A673 (cell line): ENCODE measurements around the gene CEP164. TPM values are rescaled to one million over a fixed set of nuclear protein-coding genes. Genes with fewer than 3 reads are reported as not detected.

Source experiments
- BruUV-seq: library from RNA; stranded (reverse); fragments of 400-500 nt; replicated peaks from 2 replicates; lab custom pipeline; 2021; lab: Mats Ljungman, UMichigan
- CTCF ChIA-PET: fragments of 300-600 bp; sonication (Branson Sonifier 250); formaldehyde crosslinking; loops from one replicate; lab custom pipeline; 2022; ENCODE audit warnings: antibody characterized with exemption; lab: Charles Lee
- POLR2A ChIA-PET: fragments of 300-600 bp; sonication (Branson Sonifier 250); formaldehyde crosslinking; loops from one replicate; lab custom pipeline; 2022; ENCODE audit warnings: antibody characterized with exemption; ENCODE audit not compliant: low non-redundant PET; lab: Charles Lee
- DNase-seq: peaks from one replicate; pipeline ENCODE4 v3.0.0-alpha.2; 2015; ENCODE audit warnings: low spot score
- H3K27ac ChIP-seq: fragments of 200-600 bp; sonication (generic); 2 replicates; pipeline ENCODE4 v1.5.1; 2016; ENCODE audit warnings: mixed run types, low read depth, mild to moderate bottlenecking, mixed read lengths, antibody characterized with exemption, low read length; ENCODE audit not compliant: poor library complexity, severe bottlenecking
- H3K27me3 ChIP-seq: fragments of 200-600 bp; sonication (generic); replicated peaks from 2 replicates; pipeline ENCODE4 v1.6.1; 2017; ENCODE audit warnings: mixed run types, low read depth, mild to moderate bottlenecking, mixed read lengths, antibody characterized with exemption, low read length; ENCODE audit not compliant: insufficient read depth, poor library complexity
- H3K36me3 ChIP-seq: fragments of 200-600 bp; sonication (generic); 2 replicates; pipeline ENCODE4 v1.6.1; 2016; ENCODE audit warnings: mixed run types, mild to moderate bottlenecking, mixed read lengths, antibody characterized with exemption, low read length; ENCODE audit not compliant: insufficient read depth, poor library complexity, severe bottlenecking
- H3K4me1 ChIP-seq: fragments of 200-600 bp; sonication (generic); 2 replicates; pipeline ENCODE4 v1.6.1; 2017; ENCODE audit warnings: mixed run types, mild to moderate bottlenecking, mixed read lengths, antibody characterized with exemption, low read length; ENCODE audit not compliant: insufficient read depth, poor library complexity, severe bottlenecking
- H3K4me3 ChIP-seq: fragments of 200-600 bp; sonication (generic); 2 replicates; pipeline ENCODE4 v1.5.1; 2016; ENCODE audit warnings: low read depth, mixed run types, mild to moderate bottlenecking, mixed read lengths, low read length; ENCODE audit not compliant: poor library complexity, severe bottlenecking
- H3K9me3 ChIP-seq: fragments of 200-600 bp; sonication (generic); 2 replicates; pipeline ENCODE4 v1.6.1; 2016; ENCODE audit warnings: mixed run types, low read depth, mild to moderate bottlenecking, mixed read lengths, antibody characterized with exemption, low read length; ENCODE audit not compliant: poor library complexity, severe bottlenecking
- CTCF ChIP-seq: fragments of 300-800, 200-600 bp; sonication (generic); conservative IDR thresholded peaks from 2 replicates; pipeline ENCODE4 v1.5.1; 2017; ENCODE audit warnings: low read depth, mild to moderate bottlenecking, antibody characterized with exemption, low read length, moderate library complexity, mixed read lengths
- EZH2 ChIP-seq: fragments of 200-600 bp; sonication (generic); IDR thresholded peaks from 2 replicates; pipeline ENCODE4 v1.6.1; 2017; ENCODE audit warnings: borderline replicate concordance, low read depth, mild to moderate bottlenecking, mixed read lengths, antibody characterized with exemption, low read length; ENCODE audit not compliant: poor library complexity, severe bottlenecking
- intact Hi-C: fragments of 100-400 bp; cut with micrococcal nuclease; formaldehyde crosslinking; loops from one replicate; pipeline ENCODE4 v1.10.0; 2022; ENCODE audit not compliant: unreplicated experiment
- total RNA-seq: library from RNA; stranded (reverse); gene quantifications from 2 replicates; pipeline ENCODE4 v1.2.3, GENCODE V29; 2021

CEP164 gene
- total RNA-seq, 1 experiment from 2014 or later, result 39.4 TPM

DNA sequence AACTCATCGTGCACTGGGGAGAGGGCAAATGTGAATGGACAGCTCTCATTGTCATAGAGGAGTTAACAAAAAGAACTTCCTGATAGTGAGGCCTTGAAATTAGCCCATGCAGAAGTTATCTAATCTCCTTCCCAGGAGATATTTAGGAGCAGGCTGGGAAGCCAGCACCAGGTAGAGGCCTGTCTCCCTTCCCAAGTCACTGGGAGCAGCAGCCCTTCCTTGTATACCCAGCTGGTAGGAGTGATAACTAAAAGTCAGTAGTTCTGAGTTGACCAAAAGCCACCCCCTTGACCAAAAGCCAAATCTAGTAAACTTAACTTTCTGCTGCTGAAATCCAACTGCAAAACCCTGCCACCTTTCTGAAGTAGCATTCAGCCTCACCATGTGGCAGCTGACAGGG is 37.9 kb upstream of the CEP164 start:
- CTCF ChIA-PET, result no interaction called here

GRCh38 chr11:117290809-117291396 is 36.8 kb upstream of the CEP164 start, which contains the start of gene BACE1-AS:
TSS of gene BACE1-AS (plus strand) at chr11:117291346.
- Histone ChIP-seq H3K4me1 (no peaks in the 10 kb centered on the region), H3K36me3 (peaks cover 20% of the 10 kb centered on the region), H3K4me3 (no peak within 1 kb of the TSS), H3K27ac (no peak within 1 kb of the TSS), H3K9me3 (no peaks in the 10 kb centered on the region), H3K27me3 (no peaks in the 10 kb centered on the region)
- no TSS peak for BruUV-seq
- intact Hi-C loops, result no loop called here
- no peak for DNase-seq
- TF ChIP-seq EZH2, result no peak
- no peak for TF ChIP-seq CTCF
- ChIA-PET POLR2A (no interaction called here), CTCF (no interaction called here)

More for the DNA sequence above, 37.9 kb upstream of the CEP164 start:
- no peak for DNase-seq
- H3K9me3 ChIP-seq, result no peaks in the 10 kb centered on the region
- TF ChIP-seq CTCF (no peak), EZH2 (no peak)
- H3K27me3 ChIP-seq, result no peaks in the 10 kb centered on the region
- H3K27ac ChIP-seq, result no peak overlapping the region
- peaks cover 30% of the 10 kb centered on the region for H3K36me3 ChIP-seq
- no peak overlapping the region for H3K4me3 ChIP-seq
- no TSS peak for BruUV-seq
- intact Hi-C loops, result no loop called here
- no peaks in the 10 kb centered on the region for H3K4me1 ChIP-seq
- POLR2A ChIA-PET, result no interaction called here

- H3K4me1 ChIP-seq, result no peaks in the 10 kb centered on the region
- no peaks in the 10 kb centered on the region for H3K9me3 ChIP-seq
- no peak overlapping the region for H3K27ac ChIP-seq
- BruUV-seq, result no TSS peak
- no peaks in the 10 kb centered on the region for H3K27me3 ChIP-seq
- peaks cover 20% of the 10 kb centered on the region for H3K36me3 ChIP-seq
- no peak overlapping the region for H3K4me3 ChIP-seq
- ChIA-PET POLR2A (no interaction called here), CTCF (interaction anchor here (0.7 kb wide), 1 partner anchor 662 kb away, joined by 4 read pairs; no protein-coding TSS in a partner anchor)
- intact Hi-C loops, result no loop called here
- DNase-seq, result no peak
- TF ChIP-seq EZH2, result no peak
- TF ChIP-seq CTCF, result no peak
Observed at GRCh38 chr11:117292616-117293015, 35.0 kb upstream of the CEP164 start.
